Keratinocyte (primary cell): ENCODE results near the gene KLHDC4. TPM values are rescaled to one million over a fixed set of nuclear protein-coding genes. Genes with fewer than 3 reads are reported as not detected.

ENCODE experiments used
- DNase-seq: peaks from one replicate; pipeline ENCODE4 v3.0.0-alpha.2; 2011; ENCODE audit warnings: low read depth, missing footprints, low spot score
- FAIRE-seq: peaks from 2 replicates; lab custom pipeline; 2011; peaks lifted over from hg19 to GRCh38; lab: Jason Lieb, UNC
- H2AFZ ChIP-seq: 2 replicates; pipeline ENCODE4 v1.6.0; 2012; ENCODE audit warnings: low read length, control low read depth, inconsistent platforms; ENCODE audit not compliant: control insufficient read depth
- H3K27ac ChIP-seq: 2 replicates; pipeline ENCODE4 v1.5.1; 2011; ENCODE audit warnings: low read length; ENCODE audit not compliant: control insufficient read depth, insufficient read depth
- H3K27me3 ChIP-seq: 3 replicates; pipeline ENCODE4 v1.6.0; 2011; ENCODE audit warnings: low read length; ENCODE audit not compliant: control insufficient read depth, insufficient read depth; ENCODE audit errors: extremely low read depth
- H3K36me3 ChIP-seq, 2 experiments: 2 replicates in 1 of 2; 3 replicates in 1 of 2; pipeline ENCODE4 v1.5.1; 2011; ENCODE audit warnings: low read length in 2 of 2, mild to moderate bottlenecking in 1 of 2; ENCODE audit not compliant: control insufficient read depth in 2 of 2, insufficient read depth in 2 of 2; ENCODE audit errors: extremely low read depth in 1 of 2
- H3K4me1 ChIP-seq: 3 replicates; pipeline ENCODE4 v1.5.1; 2011; ENCODE audit warnings: low read length; ENCODE audit not compliant: control insufficient read depth, insufficient read depth; ENCODE audit errors: extremely low read depth
- H3K4me2 ChIP-seq: 3 replicates; pipeline ENCODE4 v1.6.0; 2011; ENCODE audit warnings: low read depth, low read length; ENCODE audit not compliant: control insufficient read depth, insufficient read depth; ENCODE audit errors: extremely low read depth
- H3K4me3 ChIP-seq, 3 experiments: fragments of 200-600 bp in 1 of 3; sonication (generic) in 1 of 3; 2 replicates in 2 of 3; 3 replicates in 1 of 3; pipeline ENCODE4 v1.5.1; 2011 to 2016; ENCODE audit warnings: low read length in 3 of 3, mild to moderate bottlenecking in 3 of 3, control low read depth in 2 of 3, inconsistent platforms in 1 of 3, low read depth in 1 of 3, mixed read lengths in 1 of 3, mixed run types in 1 of 3, moderate library complexity in 1 of 3; ENCODE audit not compliant: control insufficient read depth in 2 of 3, insufficient read depth in 2 of 3; ENCODE audit errors: extremely low read depth in 1 of 3
- H3K79me2 ChIP-seq: 2 replicates; pipeline ENCODE4 v1.6.0; 2012; ENCODE audit warnings: low read length; ENCODE audit not compliant: control insufficient read depth, insufficient read depth
- H3K9ac ChIP-seq: 3 replicates; pipeline ENCODE4 v1.6.0; 2011; ENCODE audit warnings: low read length; ENCODE audit not compliant: control insufficient read depth, insufficient read depth; ENCODE audit errors: extremely low read depth
- H3K9me1 ChIP-seq: 3 replicates; pipeline ENCODE4 v1.6.0; 2011; ENCODE audit warnings: low read length; ENCODE audit not compliant: control insufficient read depth, insufficient read depth; ENCODE audit errors: extremely low read depth
- H3K9me3 ChIP-seq: 2 replicates; pipeline ENCODE4 v1.5.1; 2012; ENCODE audit warnings: low read depth, low read length; ENCODE audit not compliant: control insufficient read depth
- H4K20me1 ChIP-seq: 3 replicates; pipeline ENCODE4 v1.6.0; 2011; ENCODE audit warnings: low read length; ENCODE audit not compliant: control insufficient read depth, insufficient read depth; ENCODE audit errors: extremely low read depth
- EZH2 ChIP-seq: IDR thresholded peaks from one replicate; pipeline ENCODE4 v1.6.1; 2012; ENCODE audit warnings: inconsistent platforms, mild to moderate bottlenecking, low read length, moderate library complexity
- dilution Hi-C: fragments of 300-500 bp; cut with MboI; formaldehyde crosslinking; loops from one replicate; pipeline ENCODE4 v1.7.0; 2020; ENCODE audit warnings: low sequenced_read_pairs; ENCODE audit not compliant: extremely low pct_ligation_motif_present
- polyA plus RNA-seq, 5 experiments: library from polyadenylated mRNA; depleted of rRNA in 3 of 5; stranded (reverse) in 3 of 5; stranded (forward) in 1 of 5; unstranded in 1 of 5; fragments of >200 nt; gene quantifications; 1 replicate in 1 of 5; 2 replicates in 3 of 5; 3 replicates in 1 of 5; pipeline versions ENCODE4 v1.2.1 to v1.2.3, GENCODE V29; 2011 to 2012; ENCODE audit warnings: missing spikeins in 2 of 5, low read depth in 1 of 5, low replicate concordance in 1 of 5
- TF ChIP-seq, protein P1 (sequence below), 3 experiments: IDR thresholded peaks in 1 of 3; conservative IDR thresholded peaks in 1 of 3; optimal IDR thresholded peaks in 1 of 3; 2 replicates in 2 of 3; 3 replicates in 1 of 3; pipeline versions ENCODE3 to v1.5.1; 2011; ENCODE audit warnings: low read length in 3 of 3, mild to moderate bottlenecking in 3 of 3, moderate library complexity in 2 of 3, control low read depth in 1 of 3, inconsistent platforms in 1 of 3; ENCODE audit not compliant: insufficient read depth in 2 of 3; ENCODE audit errors: extremely low read depth in 1 of 3

KLHDC4 gene
- polyA plus RNA-seq, 1 donor (not counting 4 experiments of a cell fraction or from before 2014, with no cell fraction given), result 13.4 TPM

DNA sequence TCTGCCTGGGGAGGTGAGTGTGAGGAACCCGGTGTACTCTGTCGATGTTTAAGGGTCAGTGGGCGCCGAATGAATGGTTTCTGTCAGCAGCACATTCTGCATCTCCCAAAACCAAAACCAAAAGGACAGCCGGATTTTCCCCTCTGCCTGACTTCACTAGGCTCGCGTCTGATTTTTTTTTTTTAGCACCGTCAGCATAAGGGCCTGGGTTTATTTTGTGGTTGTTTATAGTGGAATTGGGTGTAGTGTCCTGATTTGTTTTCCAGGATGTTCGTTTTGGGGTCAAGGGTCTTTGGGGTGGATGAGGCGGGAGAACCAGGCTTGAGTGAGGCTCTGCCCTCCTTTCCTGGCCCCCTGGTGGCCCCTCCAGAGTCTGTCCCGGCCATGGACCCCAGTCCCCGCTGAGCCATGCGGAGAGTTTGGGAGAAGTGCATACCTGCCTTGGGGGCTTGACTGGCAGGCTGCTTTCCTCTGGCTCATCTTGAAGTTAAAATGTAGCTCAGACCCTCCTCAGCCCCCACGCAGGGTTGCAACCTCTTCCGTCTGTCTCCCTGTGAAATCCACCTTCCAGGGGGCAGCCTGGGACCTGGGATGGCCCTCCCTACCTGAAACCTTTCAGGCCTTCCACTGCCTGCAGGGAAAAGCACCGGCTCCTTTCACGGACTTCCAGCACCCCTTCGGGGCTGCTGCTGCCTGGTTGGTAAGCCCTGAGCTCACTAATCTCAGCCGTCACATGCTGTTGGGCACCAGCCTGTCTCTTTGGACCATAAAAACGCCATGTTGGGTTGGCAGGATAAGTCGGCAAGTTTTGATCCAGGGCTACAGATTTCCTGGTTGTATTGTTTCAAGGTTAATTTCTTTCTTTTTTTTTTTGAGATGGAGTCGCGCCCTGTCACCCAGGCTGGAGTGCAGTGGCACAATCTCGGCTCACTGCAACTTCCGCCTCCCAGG is 103.3 kb downstream of the KLHDC4 start:
- no peak overlapping the region for H3K4me2 ChIP-seq
- no peaks in the 10 kb centered on the region for H3K79me2 ChIP-seq
- TF ChIP-seq, protein P1, sequence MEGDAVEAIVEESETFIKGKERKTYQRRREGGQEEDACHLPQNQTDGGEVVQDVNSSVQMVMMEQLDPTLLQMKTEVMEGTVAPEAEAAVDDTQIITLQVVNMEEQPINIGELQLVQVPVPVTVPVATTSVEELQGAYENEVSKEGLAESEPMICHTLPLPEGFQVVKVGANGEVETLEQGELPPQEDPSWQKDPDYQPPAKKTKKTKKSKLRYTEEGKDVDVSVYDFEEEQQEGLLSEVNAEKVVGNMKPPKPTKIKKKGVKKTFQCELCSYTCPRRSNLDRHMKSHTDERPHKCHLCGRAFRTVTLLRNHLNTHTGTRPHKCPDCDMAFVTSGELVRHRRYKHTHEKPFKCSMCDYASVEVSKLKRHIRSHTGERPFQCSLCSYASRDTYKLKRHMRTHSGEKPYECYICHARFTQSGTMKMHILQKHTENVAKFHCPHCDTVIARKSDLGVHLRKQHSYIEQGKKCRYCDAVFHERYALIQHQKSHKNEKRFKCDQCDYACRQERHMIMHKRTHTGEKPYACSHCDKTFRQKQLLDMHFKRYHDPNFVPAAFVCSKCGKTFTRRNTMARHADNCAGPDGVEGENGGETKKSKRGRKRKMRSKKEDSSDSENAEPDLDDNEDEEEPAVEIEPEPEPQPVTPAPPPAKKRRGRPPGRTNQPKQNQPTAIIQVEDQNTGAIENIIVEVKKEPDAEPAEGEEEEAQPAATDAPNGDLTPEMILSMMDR (optimal IDR thresholded peaks at IDR 0.05 in 1 of 3, IDR thresholded peaks at IDR 0.05 in 1 of 3, conservative IDR thresholded peaks at IDR 0.05 in 1 of 3; ENCODE audit: extremely low read depth in 1 of 3, insufficient read depth in 2 of 3, low read length in 3 of 3), result no peak
- TF ChIP-seq EZH2, result no peak
- DNase-seq (no peak), FAIRE-seq (no peak)
- dilution Hi-C loops, result no loop called here
- H3K27me3 ChIP-seq, result peaks cover 11% of the 10 kb centered on the region
- H3K9me1 ChIP-seq, result no peaks in the 10 kb centered on the region
- H2AFZ ChIP-seq, result no peak overlapping the region
- H3K9me3 ChIP-seq, result no peaks in the 10 kb centered on the region
- no peak overlapping the region for H3K9ac ChIP-seq
- H3K27ac ChIP-seq, result no peak overlapping the region
- H3K4me1 ChIP-seq, result no peaks in the 10 kb centered on the region
- no peaks in the 10 kb centered on the region for H3K36me3 ChIP-seq
- H4K20me1 ChIP-seq, result no peaks in the 10 kb centered on the region
- H3K4me3 ChIP-seq, result no peak overlapping the region

DNA sequence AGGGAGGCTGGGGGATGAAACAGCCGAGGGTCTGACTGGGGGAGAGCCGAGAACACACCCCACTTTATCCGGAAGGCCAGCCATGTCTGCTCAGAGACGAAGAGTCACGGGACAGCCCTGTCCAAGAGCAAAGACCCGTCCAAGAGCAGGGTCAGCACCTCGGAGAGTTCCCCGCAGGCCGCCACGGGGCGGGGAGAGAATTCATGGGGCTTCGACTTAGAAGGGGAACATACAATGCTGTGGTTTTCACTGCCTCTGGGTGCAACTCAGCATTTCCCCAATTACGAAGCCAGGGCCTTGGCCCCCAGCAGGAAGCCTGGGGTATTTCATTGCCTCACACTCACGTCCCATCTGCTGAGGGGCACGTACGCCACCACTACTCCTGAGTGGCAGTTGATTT is 104.2 kb downstream of the KLHDC4 start:
- TF ChIP-seq, protein P1 (optimal IDR thresholded peaks at IDR 0.05 in 1 of 3, IDR thresholded peaks at IDR 0.05 in 1 of 3, conservative IDR thresholded peaks at IDR 0.05 in 1 of 3; ENCODE audit: extremely low read depth in 1 of 3, insufficient read depth in 2 of 3, low read length in 3 of 3), result no peak
- TF ChIP-seq EZH2, result no peak
- Histone ChIP-seq H3K27me3 (peaks cover 10% of the 10 kb centered on the region), H3K4me3 (no peak overlapping the region), H3K9ac (no peak overlapping the region), H3K9me3 (no peaks in the 10 kb centered on the region), H3K9me1 (no peaks in the 10 kb centered on the region), H3K4me1 (no peaks in the 10 kb centered on the region), H3K4me2 (no peak overlapping the region), H3K36me3 (no peaks in the 10 kb centered on the region), H4K20me1 (no peaks in the 10 kb centered on the region), H3K27ac (no peak overlapping the region), H2AFZ (no peak overlapping the region), H3K79me2 (no peaks in the 10 kb centered on the region)
- DNase-seq (no peak), FAIRE-seq (no peak)
- dilution Hi-C loops, result no loop called here
